Activated naive CD4-positive, alpha-beta T cell treated with anti-CD3 and anti-CD28 coated beads, Interleukin-2, amount 10 ng/mL, durations not matched to agents 7 days and 5 days (primary cell): ENCODE data around the gene ZNF654.
"Not testable (repeated sequence)": the region's sequence is repeated elsewhere in the genome, so short reads cannot be mapped to it uniquely, and the experiment has no call there.

Experiments
- CTCF ChIA-PET: fragments of 350-600 bp; sonication (Branson Sonifier 250); formaldehyde crosslinking; loops from one replicate; lab custom pipeline; 2021; ENCODE audit warnings: antibody characterized with exemption; lab: Charles Lee
- DNase-seq: peaks from one replicate; pipeline ENCODE4 v3.0.0-alpha.2; 2020
- H3K27ac Mint-ChIP-seq: one replicate; pipeline ENCODE4 v1.8.0; 2021; ENCODE audit warnings: mild to moderate bottlenecking, moderate library complexity, mixed read lengths
- H3K27me3 Mint-ChIP-seq: one replicate; pipeline ENCODE4 v1.8.0; 2021; ENCODE audit warnings: mild to moderate bottlenecking, mixed read lengths
- H3K36me3 Mint-ChIP-seq: one replicate; pipeline ENCODE4 v1.8.0; 2021; ENCODE audit warnings: mixed read lengths
- H3K4me1 Mint-ChIP-seq: one replicate; pipeline ENCODE4 v1.8.0; 2021; ENCODE audit warnings: mixed read lengths
- H3K4me3 Mint-ChIP-seq: one replicate; pipeline ENCODE4 v1.8.0; 2021; ENCODE audit warnings: mild to moderate bottlenecking, moderate library complexity, mixed read lengths
- H3K9me3 Mint-ChIP-seq: one replicate; pipeline ENCODE4 v1.8.0; 2021; ENCODE audit warnings: mixed read lengths

Gene ZNF654

GRCh38 chr3:88084097-88084501 is 25.0 kb downstream of the ZNF654 start:
- H3K4me3 Mint-ChIP-seq: no peak overlapping the region

GRCh38 chr3:88090681-88091080 is 31.6 kb downstream of the ZNF654 start:
- Mint-ChIP-seq H3K4me1 (no peaks in the 10 kb centered on the region), H3K27me3 (no peaks in the 10 kb centered on the region), H3K4me3 (no peak overlapping the region), H3K36me3 (peaks cover 50% of the 10 kb centered on the region), H3K9me3 (peaks cover 4% of the 10 kb centered on the region), H3K27ac (no peak overlapping the region)
- DNase-seq: no peak
- CTCF ChIA-PET: interaction anchor here (2.1 kb wide), 1 partner anchor 23 kb away, joined by 6 read pairs; no protein-coding TSS in a partner anchor

More at GRCh38 chr3:88084097-88084501, 25.0 kb downstream of the ZNF654 start:
- no peaks in the 10 kb centered on the region for H3K27me3 Mint-ChIP-seq
- H3K27ac Mint-ChIP-seq: no peak overlapping the region
- CTCF ChIA-PET: interaction anchor here (0.8 kb wide), 1 partner anchor 29 kb away, joined by 3 read pairs; no protein-coding TSS in a partner anchor
- no peaks in the 10 kb centered on the region for H3K9me3 Mint-ChIP-seq
- H3K4me1 Mint-ChIP-seq: no peaks in the 10 kb centered on the region
- no peak for DNase-seq
- H3K36me3 Mint-ChIP-seq: peaks cover 26% of the 10 kb centered on the region

- H3K4me1 Mint-ChIP-seq: peaks cover 4% of the 10 kb centered on the region
- H3K9me3 Mint-ChIP-seq: peaks cover 9% of the 10 kb centered on the region
- peaks cover 55% of the 10 kb centered on the region for H3K36me3 Mint-ChIP-seq
- DNase-seq: no peak
- H3K27me3 Mint-ChIP-seq: no peaks in the 10 kb centered on the region
- no peak overlapping the region for H3K27ac Mint-ChIP-seq
- no peak overlapping the region for H3K4me3 Mint-ChIP-seq
- CTCF ChIA-PET: no interaction called here
Observed at GRCh38 chr3:88092270-88092669, 33.2 kb downstream of the ZNF654 start.

GRCh38 chr3:88093266-88093665 is 34.2 kb downstream of the ZNF654 start:
- no peak overlapping the region for H3K27ac Mint-ChIP-seq
- CTCF ChIA-PET: interaction anchor here (1.0 kb wide), 1 partner anchor 20 kb away, joined by 3 read pairs; no protein-coding TSS in a partner anchor
- peaks cover 18% of the 10 kb centered on the region for H3K9me3 Mint-ChIP-seq
- H3K36me3 Mint-ChIP-seq: peaks cover 61% of the 10 kb centered on the region
- no peak overlapping the region for H3K4me3 Mint-ChIP-seq
- peaks cover 4% of the 10 kb centered on the region for H3K4me1 Mint-ChIP-seq
- no peaks in the 10 kb centered on the region for H3K27me3 Mint-ChIP-seq
- DNase-seq: no peak

- Mint-ChIP-seq H3K9me3 (peaks cover 16% of the 10 kb centered on the region), H3K4me3 (no peak overlapping the region), H3K27me3 (no peaks in the 10 kb centered on the region), H3K36me3 (peaks cover 51% of the 10 kb centered on the region), H3K27ac (no peak overlapping the region), H3K4me1 (peaks cover 10% of the 10 kb centered on the region)
- CTCF ChIA-PET: interaction anchor here (0.8 kb wide), 1 partner anchor 12 kb away, joined by 3 read pairs; no protein-coding TSS in a partner anchor
- DNase-seq: no peak
Observed at GRCh38 chr3:88101142-88101541, 42.1 kb downstream of the ZNF654 start.

GRCh38 chr3:88105325-88105724 is 46.3 kb downstream of the ZNF654 start:
- H3K9me3 Mint-ChIP-seq: no peaks in the 10 kb centered on the region
- H3K27ac Mint-ChIP-seq: no peak overlapping the region
- H3K4me3 Mint-ChIP-seq: no peak overlapping the region
- peaks cover 24% of the 10 kb centered on the region for H3K36me3 Mint-ChIP-seq
- CTCF ChIA-PET: no interaction called here
- H3K4me1 Mint-ChIP-seq: peaks cover 7% of the 10 kb centered on the region
- DNase-seq: no peak
- H3K27me3 Mint-ChIP-seq: no peaks in the 10 kb centered on the region

GRCh38 chr3:88112289-88112688 is 53.2 kb downstream of the ZNF654 start:
- CTCF ChIA-PET: interaction anchor here (0.8 to 2.4 kb wide), 10 partner anchors 11 to 761 kb away, joined by 3 to 15 read pairs (median 4); no protein-coding TSS in a partner anchor
- no peaks in the 10 kb centered on the region for H3K4me1 Mint-ChIP-seq

GRCh38 chr3:88113311-88114162 is 54.5 kb downstream of the ZNF654 start:
- CTCF ChIA-PET: interaction anchor here (0.7 to 2.4 kb wide), 20 partner anchors 10 to 762 kb away, joined by 3 to 15 read pairs (median 4); partner anchors contain the start of gene ZNF654
- no peak overlapping the region for H3K4me3 Mint-ChIP-seq
- H3K4me1 Mint-ChIP-seq: peaks cover 5% of the 10 kb centered on the region
- DNase-seq: peak; percentile 64
- peaks cover 29% of the 10 kb centered on the region for H3K36me3 Mint-ChIP-seq
- no peak overlapping the region for H3K27ac Mint-ChIP-seq
- H3K9me3 Mint-ChIP-seq: no peaks in the 10 kb centered on the region
- no peaks in the 10 kb centered on the region for H3K27me3 Mint-ChIP-seq

More at GRCh38 chr3:88112289-88112688, 53.2 kb downstream of the ZNF654 start:
- Mint-ChIP-seq H3K4me3 (no peak overlapping the region), H3K9me3 (no peaks in the 10 kb centered on the region), H3K27ac (no peak overlapping the region), H3K27me3 (no peaks in the 10 kb centered on the region), H3K36me3 (peaks cover 18% of the 10 kb centered on the region)
- DNase-seq: no peak

- no peaks in the 10 kb centered on the region for H3K27me3 Mint-ChIP-seq
- CTCF ChIA-PET: interaction anchor here (0.8 to 1.4 kb wide), 2 partner anchors 9 to 34 kb away, joined by 3 read pairs; no protein-coding TSS in a partner anchor
- H3K9me3 Mint-ChIP-seq: no peaks in the 10 kb centered on the region
- no peak overlapping the region for H3K27ac Mint-ChIP-seq
- peaks cover 31% of the 10 kb centered on the region for H3K36me3 Mint-ChIP-seq
- H3K4me3 Mint-ChIP-seq: no peak overlapping the region
- peaks cover 7% of the 10 kb centered on the region for H3K4me1 Mint-ChIP-seq
- no peak for DNase-seq
Observed at GRCh38 chr3:88114878-88115549, 56.0 kb downstream of the ZNF654 start.

GRCh38 chr3:88117683-88118082 is 58.6 kb downstream of the ZNF654 start:
- no peaks in the 10 kb centered on the region for H3K27me3 Mint-ChIP-seq
- no peak overlapping the region for H3K27ac Mint-ChIP-seq
- DNase-seq: no peak
- H3K36me3 Mint-ChIP-seq: peaks cover 34% of the 10 kb centered on the region
- H3K4me1 Mint-ChIP-seq: peaks cover 7% of the 10 kb centered on the region
- no peak overlapping the region for H3K4me3 Mint-ChIP-seq
- no peaks in the 10 kb centered on the region for H3K9me3 Mint-ChIP-seq
- CTCF ChIA-PET: no interaction called here

GRCh38 chr3:88118603-88119002 is 59.5 kb downstream of the ZNF654 start:
- H3K4me3 Mint-ChIP-seq, DNase-seq, H3K9me3 Mint-ChIP-seq, H3K27ac Mint-ChIP-seq, CTCF ChIA-PET, H3K27me3 Mint-ChIP-seq, H3K4me1 Mint-ChIP-seq: not testable (repeated sequence)
- H3K36me3 Mint-ChIP-seq: peaks cover 34% of the 10 kb centered on the region

- H3K9me3 Mint-ChIP-seq: no peaks in the 10 kb centered on the region
- H3K27ac Mint-ChIP-seq: no peak overlapping the region
- H3K27me3 Mint-ChIP-seq: no peaks in the 10 kb centered on the region
- no peak for DNase-seq
- CTCF ChIA-PET: interaction anchor here (0.8 to 3.9 kb wide), 3 partner anchors 10 to 119 kb away, joined by 3 to 15 read pairs (median 4); no protein-coding TSS in a partner anchor
- H3K4me3 Mint-ChIP-seq: no peak overlapping the region
- peaks cover 2% of the 10 kb centered on the region for H3K4me1 Mint-ChIP-seq
- H3K36me3 Mint-ChIP-seq: peaks cover 18% of the 10 kb centered on the region
Observed at GRCh38 chr3:88123526-88123925, 64.5 kb downstream of the ZNF654 start.

- H3K27ac Mint-ChIP-seq: no peak overlapping the region
- peaks cover 36% of the 10 kb centered on the region for H3K36me3 Mint-ChIP-seq
- H3K4me1 Mint-ChIP-seq: no peaks in the 10 kb centered on the region
- CTCF ChIA-PET: interaction anchor here (1.4 kb wide), 1 partner anchor 100 kb away, joined by 3 read pairs; no protein-coding TSS in a partner anchor
- no peaks in the 10 kb centered on the region for H3K9me3 Mint-ChIP-seq
- H3K27me3 Mint-ChIP-seq: no peaks in the 10 kb centered on the region
- DNase-seq: no peak
- H3K4me3 Mint-ChIP-seq: no peak overlapping the region
Observed at GRCh38 chr3:88131695-88132094, 72.6 kb downstream of the ZNF654 start.

GRCh38 chr3:88132894-88133293 is 73.8 kb downstream of the ZNF654 start:
- Mint-ChIP-seq H3K9me3 (no peaks in the 10 kb centered on the region), H3K36me3 (peaks cover 29% of the 10 kb centered on the region), H3K4me1 (no peaks in the 10 kb centered on the region), H3K27me3 (no peaks in the 10 kb centered on the region), H3K27ac (no peak overlapping the region), H3K4me3 (no peak overlapping the region)
- CTCF ChIA-PET: interaction anchor here (1.4 kb wide), 1 partner anchor 101 kb away, joined by 3 read pairs; no protein-coding TSS in a partner anchor
- DNase-seq: no peak
